Thyroid gland (tissue), 4 donors: ENCODE data around the gene LRP8. TPM values are rescaled to one million over a fixed set of nuclear protein-coding genes. Genes with fewer than 3 reads are reported as not detected.

Source experiments
- DNase-seq, 2 donors: peaks; one replicate each; pipeline ENCODE4 v3.0.0-alpha.2; 2019
- H3K27ac ChIP-seq, 3 donors: fragments of 200-600 bp; sonication (generic); 1 replicate in 2 of 3; 2 replicates in 1 of 3; pipeline ENCODE4 v1.5.1; 2016 to 2019; ENCODE audit warnings: mild to moderate bottlenecking in 1 of 3, moderate library complexity in 1 of 3
- H3K27me3 ChIP-seq: fragments of 200-600 bp; sonication (generic); one replicate; pipeline ENCODE4 v1.5.1; 2019
- H3K36me3 ChIP-seq, 2 donors: fragments of 200-600 bp; sonication (generic); one replicate each; pipeline ENCODE4 v1.5.1; 2016 to 2019
- H3K4me1 ChIP-seq, 2 donors: fragments of 200-600 bp; sonication (generic); one replicate each; pipeline ENCODE4 v1.5.1; 2017 to 2019
- H3K4me3 ChIP-seq, 3 donors: fragments of 200-600 bp; sonication (generic); replicated peaks in 1 of 3; 1 replicate in 2 of 3; 2 replicates in 1 of 3; pipeline ENCODE4 v1.5.1; 2016; ENCODE audit warnings: mild to moderate bottlenecking in 1 of 3
- H3K9me3 ChIP-seq: fragments of 200-600 bp; sonication (generic); one replicate; pipeline ENCODE4 v1.5.1; 2017
- CTCF ChIP-seq, 6 experiments: fragments of 200-600 bp in 3 of 6; fragments of 450-650 bp in 3 of 6; sonication (generic) in 3 of 6; IDR thresholded peaks; one replicate each; pipeline ENCODE4 v1.5.1; 2016 to 2019; ENCODE audit warnings: antibody characterized with exemption in 6 of 6, mild to moderate bottlenecking in 2 of 6, inconsistent platforms in 1 of 6, moderate library complexity in 1 of 6
- POLR2A ChIP-seq, 2 donors: fragments of 450-650 bp; IDR thresholded peaks; one replicate each; pipeline ENCODE4 v1.6.1; 2017; ENCODE audit warnings: antibody characterized with exemption in 2 of 2, mild to moderate bottlenecking in 2 of 2, moderate library complexity in 1 of 2
- WGBS, 2 donors: methylation state at CpG; one replicate each; pipeline ENCODE4 v1.1.5; 2017; 5-methylcytosine and 5-hydroxymethylcytosine counted together
- intact Hi-C: fragments of 100-400 bp; cut with DNase I; formaldehyde crosslinking; loops from one replicate; pipeline ENCODE4 v1.15.1; 2023
- total RNA-seq, 4 donors: library from RNA; depleted of rRNA; stranded (reverse); fragments of >200 nt; gene quantifications; one replicate each; pipeline ENCODE4 v1.2.3, GENCODE V29; 2016

Gene LRP8
- total RNA-seq, 4 donors from 2014 or later = 92.8 to 200 (median 143) TPM

- DNase-seq = no peak
Observed at GRCh38 chr1:53366901-53367502, 39.1 kb upstream of the LRP8 start.

GRCh38 chr1:53365437-53366063, 37.7 kb upstream of the LRP8 start:
- DNase-seq = peak; percentile 78 to 88
- intact Hi-C loops = no loop called here

More at GRCh38 chr1:53366901-53367502, 39.1 kb upstream of the LRP8 start:
- H3K9me3 ChIP-seq = no peaks in the 10 kb centered on the region
- no peaks in the 10 kb centered on the region for H3K36me3 ChIP-seq
- peaks cover 4 to 6% of the 10 kb centered on the region in 2 donors for H3K4me1 ChIP-seq
- no peak overlapping the region for H3K4me3 ChIP-seq
- intact Hi-C loops = no loop called here
- TF ChIP-seq POLR2A (IDR thresholded peaks at IDR 0.05) (no peak), CTCF (IDR thresholded peaks at IDR 0.05) (no peak)
- H3K27me3 ChIP-seq = no peaks in the 10 kb centered on the region
- no peak overlapping the region for H3K27ac ChIP-seq
- 91 to 93% methylated on average over 12 of the region's 12 CpGs for WGBS, 2 donors

GRCh38 chr1:53362851-53363642, 35.2 kb upstream of the LRP8 start:
- no peaks in the 10 kb centered on the region for H3K27me3 ChIP-seq
- no peak for TF ChIP-seq CTCF (IDR thresholded peaks at IDR 0.05)
- TF ChIP-seq POLR2A (IDR thresholded peaks at IDR 0.05) = no peak
- H3K9me3 ChIP-seq = no peaks in the 10 kb centered on the region
- H3K27ac ChIP-seq = no peak overlapping the region
- intact Hi-C loops = no loop called here
- peaks cover 4 to 6% of the 10 kb centered on the region in 2 donors for H3K4me1 ChIP-seq
- 90 to 91% methylated on average over 9 of the region's 9 CpGs for WGBS, 2 donors
- no peaks in the 10 kb centered on the region for H3K36me3 ChIP-seq
- H3K4me3 ChIP-seq = no peak overlapping the region
- no peak for DNase-seq

More at GRCh38 chr1:53365437-53366063, 37.7 kb upstream of the LRP8 start:
- Histone ChIP-seq H3K4me1 (peaks cover 4 to 6% of the 10 kb centered on the region in 2 donors), H3K4me3 (no peak overlapping the region), H3K36me3 (no peaks in the 10 kb centered on the region), H3K27me3 (no peaks in the 10 kb centered on the region), H3K27ac (no peak overlapping the region), H3K9me3 (no peaks in the 10 kb centered on the region)
- WGBS, 2 donors = 46 to 51% methylated on average over 12 of the region's 12 CpGs
- TF ChIP-seq POLR2A (IDR thresholded peaks at IDR 0.05) (no peak), CTCF (IDR thresholded peaks at IDR 0.05) (no peak)

- DNase-seq = no peak
- WGBS, 2 donors = 81 to 94% methylated on average over 2 of the region's 2 CpGs
- intact Hi-C loops = no loop called here
Observed at GRCh38 chr1:53362270-53362669, 34.4 kb upstream of the LRP8 start.

More at GRCh38 chr1:53362270-53362669, 34.4 kb upstream of the LRP8 start:
- Histone ChIP-seq H3K36me3 (no peaks in the 10 kb centered on the region), H3K27ac (no peak overlapping the region), H3K4me3 (no peak overlapping the region), H3K9me3 (no peaks in the 10 kb centered on the region), H3K27me3 (no peaks in the 10 kb centered on the region), H3K4me1 (peaks cover 4 to 6% of the 10 kb centered on the region in 2 donors)
- no peak for TF ChIP-seq POLR2A (IDR thresholded peaks at IDR 0.05)
- TF ChIP-seq CTCF (IDR thresholded peaks at IDR 0.05) = no peak
